ENCODE data around the gene L3MBTL4. TPM values are rescaled to one million over a fixed set of nuclear protein-coding genes. Genes with fewer than 3 reads are reported as not detected.
"Not testable (repeated sequence)": the region's sequence is repeated elsewhere in the genome, so short reads cannot be mapped to it uniquely, and the experiment has no call there.

The L3MBTL4 gene
- total RNA-seq, 1 donor from 2014 or later: 34.2 TPM

- FAIRE-seq; DNase-seq (ENCODE audit: low spot score in 2 of 2): not testable (repeated sequence)
Measured at GRCh38 chr18:6135029-6135428, 279.7 kb downstream of the L3MBTL4 start.

- FAIRE-seq: no peak
- DNase-seq (ENCODE audit: low spot score in 2 of 2): no peak
Measured at GRCh38 chr18:6132751-6133368, 281.9 kb downstream of the L3MBTL4 start.

GRCh38 chr18:6120820-6121279 lies 293.9 kb downstream of the L3MBTL4 start:
- FAIRE-seq: no peak
- no peak for DNase-seq (ENCODE audit: low spot score in 2 of 2)

- FAIRE-seq (no peak), DNase-seq (ENCODE audit: low spot score in 2 of 2) (no peak)
Measured at GRCh38 chr18:6119761-6120160, 294.9 kb downstream of the L3MBTL4 start.

GRCh38 chr18:6118080-6118479 lies 296.6 kb downstream of the L3MBTL4 start:
- no peak for DNase-seq (ENCODE audit: low spot score in 2 of 2)

GRCh38 chr18:6115710-6116109 lies 299.0 kb downstream of the L3MBTL4 start:
- no peak for DNase-seq (ENCODE audit: low spot score in 2 of 2)
- no peak for FAIRE-seq

More at GRCh38 chr18:6118080-6118479, 296.6 kb downstream of the L3MBTL4 start:
- no peak for FAIRE-seq

GRCh38 chr18:6113650-6114049 lies 301.1 kb downstream of the L3MBTL4 start:
- no peak for FAIRE-seq
- DNase-seq (ENCODE audit: low spot score in 2 of 2): no peak

GRCh38 chr18:6111726-6112125 lies 303.0 kb downstream of the L3MBTL4 start:
- DNase-seq (ENCODE audit: low spot score in 2 of 2) (no peak), FAIRE-seq (no peak)

- no peak for FAIRE-seq
- DNase-seq (ENCODE audit: low spot score in 2 of 2): no peak
Measured at GRCh38 chr18:6109743-6110142, 305.0 kb downstream of the L3MBTL4 start.

GRCh38 chr18:6107794-6108193 lies 306.9 kb downstream of the L3MBTL4 start:
- no peak for DNase-seq (ENCODE audit: low spot score in 2 of 2)
- FAIRE-seq: no peak

GRCh38 chr18:6106091-6106685 lies 308.5 kb downstream of the L3MBTL4 start:
- FAIRE-seq: no peak
- no peak for DNase-seq (ENCODE audit: low spot score in 2 of 2)

GRCh38 chr18:6103741-6104140 lies 311.0 kb downstream of the L3MBTL4 start:
- DNase-seq (ENCODE audit: low spot score in 2 of 2): no peak
- no peak for FAIRE-seq

- no peak for FAIRE-seq
- no peak for DNase-seq (ENCODE audit: low spot score in 2 of 2)
Measured at GRCh38 chr18:6096730-6097129, 318.0 kb downstream of the L3MBTL4 start.

- DNase-seq (ENCODE audit: low spot score in 2 of 2) (no peak), FAIRE-seq (no peak)
Measured at GRCh38 chr18:6088432-6088831, 326.3 kb downstream of the L3MBTL4 start.

GRCh38 chr18:6086731-6087130 lies 328.0 kb downstream of the L3MBTL4 start:
- no peak for DNase-seq (ENCODE audit: low spot score in 2 of 2)

GRCh38 chr18:6079406-6079805 lies 335.3 kb downstream of the L3MBTL4 start:
- DNase-seq (ENCODE audit: low spot score in 2 of 2): no peak
- FAIRE-seq: no peak

More at GRCh38 chr18:6086731-6087130, 328.0 kb downstream of the L3MBTL4 start:
- FAIRE-seq: no peak

- no peak for DNase-seq (ENCODE audit: low spot score in 2 of 2)
- no peak for FAIRE-seq
Measured at GRCh38 chr18:6078877-6079276, 335.8 kb downstream of the L3MBTL4 start.

- not testable (repeated sequence) for FAIRE-seq; DNase-seq (ENCODE audit: low spot score in 2 of 2)
Measured at GRCh38 chr18:6072423-6072822, 342.3 kb downstream of the L3MBTL4 start.

GRCh38 chr18:6069539-6069938 lies 345.2 kb downstream of the L3MBTL4 start:
- FAIRE-seq: no peak
- no peak for DNase-seq (ENCODE audit: low spot score in 2 of 2)

- no peak for DNase-seq (ENCODE audit: low spot score in 2 of 2)
- FAIRE-seq: no peak
Measured at GRCh38 chr18:6069103-6069502, 345.6 kb downstream of the L3MBTL4 start.

GRCh38 chr18:6060149-6060548 lies 354.6 kb downstream of the L3MBTL4 start:
- no peak for DNase-seq (ENCODE audit: low spot score in 2 of 2)
- FAIRE-seq: no peak

GRCh38 chr18:6059551-6059950 lies 355.2 kb downstream of the L3MBTL4 start:
- FAIRE-seq (no peak), DNase-seq (ENCODE audit: low spot score in 2 of 2) (no peak)

Data from frontal cortex (tissue), 4 donors.